ENCODE measurements around the gene ACAA2.
"Not testable (repeated sequence)": the region's sequence is repeated elsewhere in the genome, so short reads cannot be mapped to it uniquely, and the experiment has no call there.

DNA sequence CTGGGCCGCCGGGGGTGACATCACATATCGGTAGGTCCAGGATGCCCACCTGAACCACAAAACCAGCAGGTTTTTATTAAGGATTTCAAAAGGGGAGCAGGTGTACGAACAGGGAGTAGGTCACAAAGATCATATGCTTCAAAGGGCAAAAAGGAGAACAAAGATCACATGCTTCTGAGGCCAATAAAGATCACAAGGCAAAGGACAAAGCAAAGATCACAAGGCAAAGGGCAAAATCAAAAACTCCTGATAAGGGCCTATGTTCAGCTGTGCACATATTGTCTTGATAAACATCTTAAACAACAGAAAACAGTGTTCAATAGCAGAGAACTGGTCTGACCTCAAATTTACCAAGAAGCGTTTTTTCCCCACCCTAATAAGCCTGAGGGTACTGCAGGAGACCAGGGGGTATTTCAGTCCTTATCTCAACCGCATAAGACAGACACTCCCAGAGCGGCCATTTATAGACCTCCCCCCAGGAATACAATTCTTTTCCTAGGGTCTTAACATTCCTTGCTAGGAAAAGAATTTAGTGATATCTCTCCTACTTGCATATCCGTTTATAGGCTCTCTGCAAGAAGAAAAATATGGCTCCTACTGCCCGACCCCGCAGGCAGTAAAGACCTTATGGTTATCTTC, 4.7 kb downstream of the ACAA2 start:
- not testable (repeated sequence) for TF ChIP-seq CBFB (IDR thresholded peaks at IDR 0.05; ENCODE audit: low read depth); ESRRA (IDR thresholded peaks at IDR 0.05; ENCODE audit: low read length); POU2F2 (IDR thresholded peaks at IDR 0.05; ENCODE audit: borderline replicate concordance, low read depth, low read length); CTCF (IDR thresholded peaks at IDR 0.05 in 2 of 3, conservative IDR thresholded peaks at IDR 0.05 in 1 of 3; ENCODE audit: control insufficient read depth in 2 of 3, extremely low read depth in 1 of 3, insufficient read depth in 1 of 3, low read depth in 3 of 3, low read length in 3 of 3); PBX3 (IDR thresholded peaks at IDR 0.05; ENCODE audit: insufficient replicate concordance, low read depth, low read length); TBL1XR1 (IDR thresholded peaks at IDR 0.05; ENCODE audit: low read depth, low read length); CREB1 (IDR thresholded peaks at IDR 0.05; ENCODE audit: low read depth)
